ENCODE data around the gene PTPMT1.

GRCh38 chr11:47538741-47539565 is 26.4 kb upstream of the PTPMT1 start:
- TF ChIP-seq POLR2A (IDR thresholded peaks at IDR 0.05; ENCODE audit: low read length) (no peak), GATA1 (IDR thresholded peaks at IDR 0.05; ENCODE audit: low read depth, low read length) (no peak)

Data from erythroblast (primary cell).